HUES64 (cell line): ENCODE measurements around the gene PTER.

ENCODE experiments used
- H3K27ac ChIP-seq: 2 replicates; pipeline ENCODE4 v1.7.0; 2013; ENCODE audit warnings: low read depth, low read length, inconsistent platforms
- H3K27me3 ChIP-seq: 2 replicates; pipeline ENCODE4 v1.6.1; 2013; ENCODE audit warnings: mild to moderate bottlenecking, low read length; ENCODE audit not compliant: insufficient read depth
- H3K36me3 ChIP-seq: 2 replicates; pipeline ENCODE4 v1.6.1; 2013; ENCODE audit warnings: mild to moderate bottlenecking, low read length; ENCODE audit not compliant: insufficient read depth
- H3K4me1 ChIP-seq: 2 replicates; pipeline ENCODE4 v1.6.1; 2013; ENCODE audit warnings: mild to moderate bottlenecking, low read length, moderate library complexity; ENCODE audit not compliant: insufficient read depth
- H3K4me3 ChIP-seq: 2 replicates; pipeline ENCODE4 v1.5.1; 2013; ENCODE audit warnings: mild to moderate bottlenecking, low read length, moderate library complexity
- H3K9ac ChIP-seq: 2 replicates; pipeline ENCODE4 v1.6.1; 2013; ENCODE audit warnings: mild to moderate bottlenecking, low read depth, low read length
- H3K9me3 ChIP-seq: 2 replicates; pipeline ENCODE4 v1.6.1; 2013; ENCODE audit warnings: low read depth, low read length; ENCODE audit not compliant: insufficient read depth
- WGBS: fragments of 150-250, 120-280 bp; methylation state at CpG from one replicate; pipeline ENCODE4 v1.1.7; 2013; ENCODE audit warnings: missing lambda C conversion rate; 5-methylcytosine and 5-hydroxymethylcytosine counted together

The PTER gene

DNA sequence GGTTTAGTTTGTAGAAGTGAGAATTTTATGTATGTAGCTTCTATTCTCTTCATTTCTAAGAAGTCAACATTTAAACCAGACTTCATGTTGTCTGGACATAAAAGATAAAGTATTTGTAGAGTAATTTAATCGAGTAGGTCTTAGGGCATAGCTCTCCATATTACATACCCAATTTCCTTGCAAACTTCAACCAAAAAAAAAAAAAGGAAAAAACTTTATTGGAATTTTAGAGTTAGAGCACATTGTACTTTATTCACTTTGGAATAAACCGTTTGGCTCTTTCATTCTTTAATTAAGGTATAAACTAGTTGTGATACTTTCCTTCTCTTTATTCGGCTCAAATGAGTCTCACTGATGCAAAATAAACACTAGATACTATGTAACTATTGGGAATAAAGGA lies 36.0 kb downstream of the PTER start:
- Histone ChIP-seq H3K36me3 (no peaks in the 10 kb centered on the region), H3K9me3 (no peaks in the 10 kb centered on the region), H3K27me3 (no peaks in the 10 kb centered on the region), H3K4me1 (no peaks in the 10 kb centered on the region), H3K4me3 (no peak overlapping the region), H3K9ac (no peak overlapping the region), H3K27ac (no peak overlapping the region)
- no CpG with 5 or more reads among the region's 3 CpGs for WGBS

DNA sequence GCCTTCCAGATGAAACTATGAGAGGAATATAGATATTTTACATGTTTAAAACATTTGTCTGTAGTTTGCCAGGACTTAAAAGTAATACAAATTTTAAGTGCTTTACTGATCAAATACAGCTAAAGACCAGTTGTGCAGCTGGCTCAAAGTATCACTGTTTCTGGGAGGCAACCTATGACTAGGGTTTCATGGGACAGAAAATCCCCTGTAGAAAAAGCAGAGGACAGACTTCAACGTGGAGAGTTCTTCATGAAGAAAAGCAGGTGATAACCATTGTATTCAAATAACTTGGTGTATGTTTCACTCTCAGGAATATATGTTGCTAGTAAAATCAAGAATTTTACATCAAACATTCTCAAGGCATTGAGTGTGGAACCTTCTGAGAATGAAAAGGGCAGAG lies 40.9 kb downstream of the PTER start:
- Histone ChIP-seq H3K4me3 (no peak overlapping the region), H3K27me3 (no peaks in the 10 kb centered on the region), H3K27ac (no peak overlapping the region), H3K4me1 (no peaks in the 10 kb centered on the region), H3K36me3 (no peaks in the 10 kb centered on the region), H3K9me3 (no peaks in the 10 kb centered on the region), H3K9ac (no peak overlapping the region)
- 86% methylated on average over 1 of the region's 1 CpG for WGBS

DNA sequence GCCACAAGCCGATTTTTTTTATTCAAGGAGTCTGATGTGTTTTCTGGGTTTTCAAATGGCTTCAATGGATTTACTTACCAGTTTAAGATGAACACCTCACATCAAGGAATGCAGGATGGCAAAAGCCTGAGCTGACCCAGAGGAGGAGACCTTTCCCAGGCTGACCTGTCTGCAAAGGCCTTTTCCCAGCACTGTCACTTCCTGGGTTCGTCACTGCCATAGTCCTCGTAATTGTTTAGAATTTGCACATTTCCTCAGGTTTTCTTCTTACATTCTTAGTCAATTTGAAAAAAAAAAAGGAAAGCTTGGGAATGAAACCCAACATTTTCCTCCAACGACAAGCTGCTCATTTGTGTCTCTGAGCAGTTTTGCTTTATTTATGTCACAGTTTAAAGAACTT lies 42.0 kb downstream of the PTER start:
- Histone ChIP-seq H3K36me3 (no peaks in the 10 kb centered on the region), H3K9me3 (no peaks in the 10 kb centered on the region), H3K4me1 (no peaks in the 10 kb centered on the region), H3K4me3 (no peak overlapping the region), H3K27me3 (no peaks in the 10 kb centered on the region), H3K9ac (no peak overlapping the region), H3K27ac (no peak overlapping the region)
- 92% methylated on average over 4 of the region's 4 CpGs for WGBS

DNA sequence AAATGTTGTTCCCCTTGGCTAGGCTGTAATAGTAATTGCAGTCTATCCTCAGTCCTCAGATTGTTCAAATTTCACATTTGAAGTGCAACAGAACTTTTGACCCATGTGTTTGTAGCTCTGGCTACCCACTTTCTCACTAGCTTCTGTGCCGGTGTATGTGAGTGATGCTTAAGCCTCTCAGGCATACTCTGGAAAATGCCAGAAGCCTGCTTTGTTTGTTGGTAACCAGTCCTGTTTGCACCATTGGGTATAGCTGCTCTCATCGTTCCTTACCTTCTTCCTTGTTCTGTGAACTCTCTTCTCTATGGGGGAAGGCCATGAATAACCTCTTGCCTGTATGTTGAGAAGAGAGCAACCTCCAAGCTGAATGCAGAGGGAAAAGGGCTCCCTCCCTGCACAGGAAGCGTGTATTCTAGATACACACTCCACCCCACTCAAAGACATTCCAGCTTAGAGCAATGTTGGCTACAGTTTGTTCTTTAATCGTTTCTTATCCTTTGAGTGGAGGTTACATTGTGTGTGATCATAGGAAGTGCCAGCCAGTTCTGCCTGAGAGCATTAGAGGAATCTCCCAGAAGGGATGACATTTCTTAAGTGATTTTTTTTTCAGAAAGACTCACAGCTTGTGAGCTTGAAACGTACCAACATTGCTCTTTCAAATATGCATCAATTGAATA lies 44.4 kb downstream of the PTER start:
- Histone ChIP-seq H3K27ac (no peak overlapping the region), H3K36me3 (no peaks in the 10 kb centered on the region)
- 91% methylated on average over 4 of the region's 5 CpGs for WGBS

DNA sequence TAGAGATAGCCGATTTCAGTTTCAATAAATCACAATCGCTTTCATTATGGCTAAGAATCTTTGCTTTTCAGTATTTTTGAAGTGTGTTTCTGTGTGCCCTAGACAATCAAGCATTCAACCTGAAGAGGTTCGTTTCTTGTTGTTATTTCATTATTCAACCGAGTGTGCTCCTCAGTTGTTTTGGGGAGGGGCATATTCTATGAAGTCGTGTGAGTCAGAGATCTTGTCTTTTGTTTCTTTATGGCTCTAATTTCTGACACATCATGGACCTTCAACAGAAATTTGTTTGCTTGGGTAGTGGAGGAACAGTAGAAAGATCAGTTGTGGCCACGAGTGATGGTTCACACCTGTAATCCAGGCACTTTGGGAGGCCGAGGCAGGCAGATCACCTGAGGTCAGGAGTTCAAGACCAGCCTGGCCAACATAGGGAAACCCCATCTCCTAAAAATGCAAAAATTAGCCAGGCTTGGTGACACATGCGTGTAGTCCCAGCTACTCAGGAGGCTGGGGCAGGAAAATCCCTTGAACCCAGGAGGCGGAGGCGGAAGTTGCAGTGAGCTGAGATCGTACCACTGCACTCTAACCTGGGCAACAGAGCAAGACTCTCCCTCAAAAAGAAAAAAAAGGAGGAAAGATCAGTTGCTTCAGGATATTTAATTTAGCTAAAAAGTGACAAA lies 46.6 kb downstream of the PTER start:
- Histone ChIP-seq H3K27ac (no peak overlapping the region), H3K4me1 (no peaks in the 10 kb centered on the region), H3K4me3 (no peak overlapping the region), H3K27me3 (no peaks in the 10 kb centered on the region), H3K36me3 (no peaks in the 10 kb centered on the region), H3K9ac (no peak overlapping the region), H3K9me3 (no peaks in the 10 kb centered on the region)
- 92% methylated on average over 11 of the region's 11 CpGs for WGBS

More for the DNA sequence above, 44.4 kb downstream of the PTER start:
- Histone ChIP-seq H3K4me1 (no peaks in the 10 kb centered on the region), H3K9ac (no peak overlapping the region), H3K9me3 (no peaks in the 10 kb centered on the region), H3K4me3 (no peak overlapping the region), H3K27me3 (no peaks in the 10 kb centered on the region)

DNA sequence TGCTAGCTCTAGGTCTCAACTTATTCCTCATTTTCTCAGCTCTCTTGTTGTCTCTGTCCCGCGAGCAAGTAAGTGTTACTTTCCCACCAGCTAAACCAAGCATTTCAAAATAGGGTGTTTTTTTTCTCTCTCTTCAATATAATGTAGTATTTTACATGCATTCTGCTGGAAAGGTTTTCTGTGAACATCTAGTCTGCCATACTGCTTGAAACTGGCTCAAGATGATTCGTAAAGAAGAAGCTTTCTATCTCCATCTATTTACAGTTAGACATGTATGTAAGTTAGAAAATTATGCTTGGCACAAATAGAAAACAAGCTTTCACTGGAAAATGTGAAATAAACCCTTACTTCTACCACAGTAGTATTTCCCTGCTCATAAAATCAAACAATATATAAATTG lies 53.7 kb downstream of the PTER start:
- 94% methylated on average over 2 of the region's 3 CpGs for WGBS
- Histone ChIP-seq H3K9me3 (no peaks in the 10 kb centered on the region), H3K4me3 (no peak overlapping the region), H3K36me3 (no peaks in the 10 kb centered on the region), H3K9ac (no peak overlapping the region), H3K27ac (no peak overlapping the region), H3K4me1 (0 out of 2 replicates have a peak, but pooled peaks cover 4% of the 10 kb centered on the region), H3K27me3 (no peaks in the 10 kb centered on the region)

DNA sequence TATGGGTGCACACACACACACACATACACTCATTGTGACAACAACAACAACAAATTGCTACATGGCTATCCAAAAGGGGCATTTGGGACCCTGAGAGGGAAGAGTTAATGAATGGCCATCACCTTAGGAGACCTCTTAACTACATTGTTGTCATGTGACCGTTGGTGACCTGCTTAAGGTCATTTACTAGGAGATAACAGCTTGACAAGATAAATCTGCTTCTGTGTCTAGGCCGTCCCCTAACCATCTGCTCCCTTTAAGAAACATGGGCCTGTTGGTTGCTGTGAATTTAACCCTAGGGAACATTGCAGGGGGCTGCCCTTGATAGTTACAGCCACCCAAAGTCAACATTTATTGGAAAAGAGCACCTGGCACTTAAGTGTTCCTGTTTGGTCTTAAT lies 55.1 kb downstream of the PTER start:
- H3K27ac ChIP-seq: no peak overlapping the region
- no peak overlapping the region for H3K9ac ChIP-seq
- H3K9me3 ChIP-seq: no peaks in the 10 kb centered on the region
- H3K4me1 ChIP-seq: 0 out of 2 replicates have a peak, but pooled peaks cover 4% of the 10 kb centered on the region
- H3K36me3 ChIP-seq: no peaks in the 10 kb centered on the region
- 77% methylated on average over 2 of the region's 2 CpGs for WGBS
- no peak overlapping the region for H3K4me3 ChIP-seq
- no peaks in the 10 kb centered on the region for H3K27me3 ChIP-seq

DNA sequence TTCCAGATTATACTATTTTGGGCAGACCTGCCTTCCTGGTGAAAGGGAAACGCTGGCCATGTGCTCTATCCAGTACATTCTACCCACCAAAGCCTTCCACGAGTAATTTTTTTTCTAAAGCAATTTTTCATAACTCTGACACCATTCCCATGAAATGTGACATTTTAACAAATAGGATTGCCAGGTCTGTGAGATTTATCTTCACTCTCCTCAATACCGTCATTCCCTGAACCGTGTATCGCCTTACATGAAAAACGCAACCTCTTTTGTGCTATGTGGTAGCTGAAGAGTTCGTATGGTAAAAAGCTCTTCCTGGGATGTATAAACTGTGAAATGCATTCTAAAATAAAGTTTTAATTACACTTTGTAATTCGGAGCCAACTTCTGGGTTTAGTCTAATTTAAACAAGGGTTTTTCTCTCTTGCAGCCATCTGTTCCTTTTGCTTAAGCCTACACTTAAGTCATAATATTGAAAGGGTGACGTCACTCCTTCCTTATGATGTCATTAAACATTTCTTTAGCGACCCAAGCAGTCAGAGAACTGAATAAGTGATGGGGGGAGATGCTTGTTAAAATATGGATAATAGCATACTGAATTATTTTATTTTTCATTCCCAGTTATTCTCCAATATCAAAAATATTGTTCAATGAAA lies 57.2 kb downstream of the PTER start:
- Histone ChIP-seq H3K9ac (no peak overlapping the region), H3K27ac (no peak overlapping the region), H3K9me3 (no peaks in the 10 kb centered on the region), H3K36me3 (no peaks in the 10 kb centered on the region), H3K27me3 (no peaks in the 10 kb centered on the region), H3K4me3 (no peak overlapping the region), H3K4me1 (0 out of 2 replicates have a peak, but pooled peaks cover 4% of the 10 kb centered on the region)
- 82% methylated on average over 7 of the region's 10 CpGs for WGBS

DNA sequence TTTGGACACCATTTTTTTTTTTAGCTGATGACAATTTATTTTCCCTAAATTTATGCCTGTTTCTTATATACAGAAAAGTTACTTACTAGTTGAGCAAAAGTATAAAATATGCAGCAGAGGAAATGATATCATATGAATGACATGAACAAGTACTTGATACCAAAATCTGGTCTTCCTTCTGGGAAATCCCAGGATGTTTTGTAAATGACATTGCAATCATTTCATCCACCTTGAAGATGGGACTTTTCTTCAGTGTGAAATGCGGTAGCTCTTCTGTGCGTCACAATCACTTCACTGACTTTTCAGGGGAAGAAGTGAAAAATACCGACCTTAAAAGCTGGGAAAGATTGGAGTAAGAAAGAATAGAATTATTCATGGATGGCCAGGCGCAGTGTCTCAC lies 61.1 kb downstream of the PTER start:
- 98% methylated on average over 4 of the region's 4 CpGs for WGBS
- H3K9me3 ChIP-seq: no peaks in the 10 kb centered on the region
- H3K27me3 ChIP-seq: no peaks in the 10 kb centered on the region
- no peak overlapping the region for H3K4me3 ChIP-seq
- no peak overlapping the region for H3K9ac ChIP-seq
- no peaks in the 10 kb centered on the region for H3K4me1 ChIP-seq
- H3K36me3 ChIP-seq: no peaks in the 10 kb centered on the region
- H3K27ac ChIP-seq: no peak overlapping the region

DNA sequence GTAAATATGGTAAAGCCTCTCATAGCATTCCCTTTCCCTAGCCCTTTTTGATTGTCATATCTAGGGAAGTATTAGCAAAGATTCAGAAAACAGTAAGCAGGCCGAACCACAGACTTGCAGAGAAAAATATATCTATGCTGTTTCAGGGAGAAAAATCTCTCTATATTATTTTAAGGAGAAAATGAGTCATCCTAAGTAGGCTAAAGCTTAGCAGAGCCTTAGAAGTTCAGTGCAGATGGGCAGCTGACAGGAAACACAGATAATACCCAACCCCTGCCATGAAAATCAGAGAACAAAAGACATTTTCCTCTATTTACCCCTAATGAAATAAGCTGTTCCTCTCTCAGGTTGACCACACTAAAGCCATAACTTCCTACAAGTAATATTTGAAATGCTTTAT lies 68.4 kb downstream of the PTER start:
- no peaks in the 10 kb centered on the region for H3K9me3 ChIP-seq
- no peak overlapping the region for H3K9ac ChIP-seq
- H3K4me1 ChIP-seq: no peaks in the 10 kb centered on the region
- WGBS: no CpG with 5 or more reads among the region's 1 CpG
- H3K27ac ChIP-seq: no peak overlapping the region
- no peaks in the 10 kb centered on the region for H3K36me3 ChIP-seq
- no peak overlapping the region for H3K4me3 ChIP-seq
- H3K27me3 ChIP-seq: no peaks in the 10 kb centered on the region

DNA sequence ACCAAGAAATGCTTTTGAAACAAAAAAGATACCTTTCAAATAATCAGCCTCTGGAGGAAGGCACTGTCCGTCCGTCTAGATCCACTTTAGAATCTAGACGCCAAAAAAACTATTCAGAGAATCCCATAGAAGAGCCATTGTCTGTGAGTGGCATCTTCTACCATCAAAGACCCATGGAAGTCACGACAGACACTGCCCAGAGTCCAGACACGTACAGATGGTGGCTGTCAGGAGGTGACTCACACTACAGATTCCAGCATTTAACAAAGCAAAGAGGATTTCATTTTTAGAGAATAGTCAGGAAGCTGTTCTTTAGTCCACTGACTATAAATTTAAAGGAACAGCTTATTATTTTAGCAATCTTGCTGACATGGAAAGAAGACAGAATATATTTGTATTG lies 73.2 kb downstream of the PTER start:
- WGBS: 88% methylated on average over 5 of the region's 5 CpGs
- Histone ChIP-seq H3K4me3 (no peak overlapping the region), H3K9ac (no peak overlapping the region), H3K4me1 (no peaks in the 10 kb centered on the region), H3K9me3 (no peaks in the 10 kb centered on the region), H3K36me3 (no peaks in the 10 kb centered on the region), H3K27me3 (no peaks in the 10 kb centered on the region), H3K27ac (no peak overlapping the region)
